Fibroblast of lung (primary cell): Measurements from ENCODE around the gene PIH1D1.

Experiments used
- CTCF ChIP-seq, 2 donors: IDR thresholded peaks in 1 of 2; conservative IDR thresholded peaks in 1 of 2; 1 replicate in 1 of 2; 2 replicates in 1 of 2; pipeline ENCODE4 v1.5.1; 2011 to 2012; ENCODE audit warnings: low read length in 2 of 2, control low read depth in 1 of 2, inconsistent platforms in 1 of 2, low read depth in 1 of 2, mild to moderate bottlenecking in 1 of 2
- EZH2 ChIP-seq: IDR thresholded peaks from 2 replicates; pipeline ENCODE4 v1.5.1; 2012; ENCODE audit warnings: low read length, control low read depth, mild to moderate bottlenecking; ENCODE audit errors: missing control alignments

DNA sequence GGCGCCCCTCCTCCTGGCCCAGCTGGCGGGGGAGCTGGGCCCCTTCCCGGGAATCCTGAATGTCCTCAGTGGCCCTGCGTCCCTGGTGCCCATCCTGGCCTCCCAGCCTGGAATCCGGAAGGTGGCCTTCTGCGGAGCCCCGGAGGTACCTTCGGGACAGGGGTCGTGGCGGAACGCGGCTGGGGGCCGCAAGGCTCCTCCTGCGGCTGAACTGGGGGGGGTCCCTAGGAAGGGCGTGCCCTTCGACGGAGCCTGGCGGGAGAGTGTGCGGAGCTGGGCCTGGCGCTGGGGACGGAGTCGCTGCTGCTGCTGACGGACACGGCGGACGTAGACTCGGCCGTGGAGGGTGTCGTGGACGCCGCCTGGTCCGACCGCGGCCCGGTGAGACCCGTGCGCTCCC is 10.0 kb upstream of the PIH1D1 start:
- no peak for TF ChIP-seq CTCF (conservative IDR thresholded peaks at IDR 0.05 in 1 of 2, IDR thresholded peaks at IDR 0.05 in 1 of 2; ENCODE audit: low read depth in 1 of 2, low read length in 2 of 2)
- TF ChIP-seq EZH2, result no peak
